ENCODE measurements around the gene ABCC4.
A peak's percentile ranks its signal among the peaks of the same experiment; 100 is the strongest.
"Not testable (repeated sequence)": the region's sequence is repeated elsewhere in the genome, so short reads cannot be mapped to it uniquely, and the experiment has no call there.

The ABCC4 gene

DNA sequence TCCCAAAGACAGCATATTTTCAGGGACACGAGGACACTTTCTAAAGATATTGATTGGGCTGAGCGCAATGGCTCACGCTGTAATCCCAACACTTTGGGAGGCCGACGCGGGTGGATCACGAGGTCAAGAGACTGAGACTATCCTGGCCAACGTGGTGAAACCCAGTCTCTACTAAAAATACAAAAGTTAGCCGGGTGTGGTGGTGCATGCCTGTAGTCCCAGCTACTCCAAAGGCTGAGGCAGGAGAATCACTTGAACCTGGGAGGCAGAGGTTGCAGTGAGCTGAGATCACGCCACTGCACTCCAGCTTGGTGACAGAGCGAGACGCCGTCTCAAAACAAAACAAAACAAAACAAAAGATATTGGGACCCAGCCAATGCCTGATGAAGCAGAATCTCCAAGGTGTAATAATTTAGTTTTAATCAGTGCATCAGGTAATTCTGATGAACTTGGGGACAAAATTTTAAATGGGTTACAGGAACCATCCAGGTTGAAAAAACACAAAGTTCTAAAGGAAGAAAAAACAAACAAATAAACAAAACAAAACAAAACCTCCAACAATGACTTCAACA lies 100.8 kb downstream of the ABCC4 start:
- not testable (repeated sequence) for DNase-seq (ENCODE audit: low read depth, low spot score)

DNA sequence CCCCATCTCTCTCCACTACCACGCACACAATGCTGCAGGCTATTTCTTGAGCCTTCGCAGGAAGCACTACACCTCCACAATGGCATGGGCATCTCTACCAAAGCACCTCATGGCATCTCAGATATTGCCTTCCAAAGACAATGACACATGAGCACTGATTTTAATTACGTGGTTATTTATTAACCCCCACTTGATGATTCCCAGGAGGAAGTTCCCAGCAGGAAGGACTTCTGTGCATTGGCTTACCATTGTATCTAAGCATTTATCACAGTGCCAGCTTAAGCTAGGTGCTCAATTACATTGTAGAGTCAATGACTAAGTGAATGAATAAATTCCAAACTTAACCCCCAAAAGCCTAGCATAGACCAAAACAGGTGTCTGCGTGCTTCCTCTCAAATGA lies 101.4 kb downstream of the ABCC4 start:
- DNase-seq (ENCODE audit: low read depth, low spot score): no peak

DNA sequence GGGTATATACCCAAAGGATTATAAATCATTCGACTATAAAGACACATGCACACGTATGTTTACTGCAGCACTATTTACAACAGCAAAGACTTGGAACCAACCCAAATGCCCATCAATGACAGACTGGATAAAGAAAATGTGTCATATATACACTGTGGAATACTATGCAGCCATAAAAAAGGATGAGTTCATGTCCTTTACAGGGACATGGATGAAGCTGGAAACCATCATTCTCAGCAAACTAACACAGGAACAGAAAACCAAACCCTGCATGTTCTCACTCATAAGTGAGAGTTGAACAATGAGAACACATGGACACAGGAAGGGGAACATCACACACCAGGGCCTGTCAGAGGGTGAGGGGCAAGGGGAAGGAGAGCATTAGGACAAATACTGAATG lies 102.6 kb downstream of the ABCC4 start:
- not testable (repeated sequence) for DNase-seq (ENCODE audit: low read depth, low spot score)

DNA sequence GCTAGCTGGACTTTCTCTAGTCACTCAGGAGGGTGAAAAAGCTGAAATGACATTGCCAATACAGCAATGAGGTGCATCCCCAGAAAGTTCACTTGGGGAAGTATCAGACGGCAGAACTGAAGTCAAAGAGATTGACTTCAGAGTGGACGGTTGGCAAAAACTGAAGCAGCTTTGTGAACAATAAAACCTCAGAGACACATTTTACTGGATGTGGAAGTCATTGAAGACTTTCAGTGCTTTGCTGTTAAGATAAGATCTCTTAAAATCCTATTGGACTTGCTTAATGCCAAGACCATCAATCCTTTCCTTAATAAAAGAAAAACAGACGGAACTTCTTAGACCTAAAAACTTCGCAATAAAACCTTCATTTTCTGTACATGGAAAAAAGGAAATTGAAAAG lies 103.7 kb downstream of the ABCC4 start:
- DNase-seq (ENCODE audit: low read depth, low spot score): no peak

DNA sequence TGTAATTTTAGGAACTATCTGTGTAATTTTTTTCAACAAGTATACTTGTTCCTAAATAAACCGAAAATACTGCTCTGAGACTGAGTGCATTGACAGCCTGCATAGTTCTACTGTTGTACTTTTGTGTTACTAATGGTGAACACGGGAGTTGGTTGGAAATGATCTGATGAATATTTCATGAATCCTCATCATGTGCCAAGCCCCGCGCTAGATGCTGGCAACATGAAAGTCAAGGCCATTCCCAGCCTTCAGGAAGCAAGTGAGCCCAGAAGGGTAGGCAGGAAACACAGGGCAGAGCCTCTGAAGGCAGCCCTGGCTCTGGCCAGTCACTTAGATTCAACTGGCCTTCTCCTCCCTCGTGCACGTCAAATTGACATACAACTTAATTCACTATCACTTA lies 106.1 kb downstream of the ABCC4 start:
- no peak for DNase-seq (ENCODE audit: low read depth, low spot score)

DNA sequence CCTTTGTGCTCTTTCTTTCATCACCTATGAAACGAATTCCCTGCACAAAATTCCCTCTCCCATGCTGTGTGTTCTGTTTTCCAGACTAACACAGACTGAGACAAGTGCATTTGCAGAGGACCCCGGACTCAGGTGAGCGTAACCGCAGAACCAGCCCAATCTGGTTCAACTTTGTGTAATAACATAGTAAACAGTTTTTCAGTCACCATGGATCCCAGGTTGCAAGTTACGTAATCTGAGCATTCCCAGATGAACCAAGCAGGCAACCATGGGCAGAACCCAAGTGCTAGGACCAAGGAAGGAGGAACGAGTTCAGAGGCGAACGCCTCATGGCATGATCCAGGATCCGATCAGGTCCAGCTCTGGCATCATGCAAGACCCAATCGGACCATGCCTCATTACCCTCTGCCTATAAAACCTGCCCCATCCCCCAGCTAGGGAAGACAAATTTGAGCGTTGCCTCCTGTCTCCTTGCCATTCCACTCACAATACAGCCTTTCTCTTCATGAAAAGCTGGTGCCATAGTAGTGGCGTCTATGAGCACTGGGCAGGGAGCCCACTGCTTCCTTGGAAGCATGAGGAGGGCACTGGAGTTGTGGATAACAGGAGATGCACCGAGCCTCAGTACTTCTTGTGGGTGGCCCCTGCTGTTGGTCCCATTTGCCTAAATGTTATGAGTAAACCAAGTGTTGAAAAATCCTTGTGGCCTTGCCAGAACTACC lies 107.6 kb downstream of the ABCC4 start:
- no peak for DNase-seq (ENCODE audit: low read depth, low spot score)

DNA sequence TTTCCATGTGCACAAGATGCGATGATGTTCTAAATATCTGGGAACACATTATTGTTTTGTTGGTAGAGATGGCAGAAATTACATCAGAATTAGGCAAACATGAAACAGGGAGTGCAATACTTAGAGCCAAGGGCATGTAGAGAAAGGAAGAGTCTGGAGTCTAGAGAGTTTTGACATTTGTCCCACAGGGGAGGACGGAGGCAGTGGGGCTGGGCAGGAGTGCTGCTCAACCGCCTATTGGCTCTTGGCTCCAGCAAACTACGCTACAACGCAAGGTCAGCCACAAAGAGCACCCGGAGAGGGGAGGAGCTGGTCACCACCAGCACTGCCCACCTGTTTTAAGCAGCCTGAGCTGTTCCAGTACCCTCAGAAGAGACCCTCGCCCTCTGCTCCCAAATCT lies 108.3 kb downstream of the ABCC4 start:
- DNase-seq (ENCODE audit: low read depth, low spot score): no peak

DNA sequence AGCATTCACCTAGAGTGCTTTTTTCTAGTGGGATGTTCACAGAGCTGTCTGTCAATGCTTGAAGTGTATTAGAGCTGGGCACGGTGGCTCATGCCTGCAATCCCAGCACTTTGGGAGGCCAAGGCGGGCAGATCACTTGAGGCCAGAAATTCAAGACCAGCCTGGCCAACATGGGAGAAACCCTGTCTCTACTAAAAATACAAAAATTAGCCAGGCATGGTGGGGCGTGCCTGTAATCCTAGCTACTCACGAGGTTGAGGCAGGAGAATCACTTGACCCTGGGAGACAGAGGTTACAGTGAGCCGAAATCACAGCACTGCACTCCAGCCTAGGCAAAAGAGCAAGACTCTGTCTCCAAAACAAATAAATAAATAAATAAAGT lies 108.7 kb downstream of the ABCC4 start:
- DNase-seq (ENCODE audit: low read depth, low spot score): not testable (repeated sequence)

DNA sequence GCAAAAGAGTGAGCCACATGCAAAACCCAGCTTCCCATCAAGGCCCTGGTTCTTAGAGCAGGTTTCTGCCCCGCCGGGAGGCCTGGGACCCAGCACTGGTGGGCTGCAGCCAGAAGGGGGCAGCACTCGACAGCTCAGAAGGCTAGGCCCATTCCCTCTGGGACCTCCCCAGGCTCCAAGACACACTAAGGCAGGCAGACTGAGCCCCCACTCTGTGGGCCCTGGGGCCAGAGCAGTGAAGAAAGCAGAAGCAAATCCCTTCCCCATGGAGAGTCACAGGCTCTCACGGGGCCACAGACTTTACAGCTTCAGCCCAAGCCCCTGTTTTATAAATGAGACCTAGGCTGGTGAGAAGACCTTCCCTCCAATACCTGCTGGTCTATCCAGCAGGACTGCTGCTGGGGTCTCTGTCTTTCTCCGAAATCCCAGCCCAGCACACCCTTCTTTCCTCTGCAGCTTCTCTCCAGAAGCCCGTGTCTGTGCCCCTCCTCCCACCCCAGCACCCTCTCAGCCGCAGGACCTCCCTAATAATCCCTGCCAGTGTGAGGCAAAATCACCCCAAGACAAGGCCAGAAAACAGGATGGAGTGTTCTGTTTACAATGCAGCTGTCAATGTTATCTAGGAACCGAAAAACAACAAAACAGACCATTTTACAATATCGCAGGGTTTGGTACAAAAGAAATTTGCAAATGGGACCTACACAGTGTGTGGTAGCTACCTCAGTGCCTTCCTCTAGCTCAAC lies 109.3 kb downstream of the ABCC4 start:
- DNase-seq (ENCODE audit: low read depth, low spot score): peak; percentile 50

DNA sequence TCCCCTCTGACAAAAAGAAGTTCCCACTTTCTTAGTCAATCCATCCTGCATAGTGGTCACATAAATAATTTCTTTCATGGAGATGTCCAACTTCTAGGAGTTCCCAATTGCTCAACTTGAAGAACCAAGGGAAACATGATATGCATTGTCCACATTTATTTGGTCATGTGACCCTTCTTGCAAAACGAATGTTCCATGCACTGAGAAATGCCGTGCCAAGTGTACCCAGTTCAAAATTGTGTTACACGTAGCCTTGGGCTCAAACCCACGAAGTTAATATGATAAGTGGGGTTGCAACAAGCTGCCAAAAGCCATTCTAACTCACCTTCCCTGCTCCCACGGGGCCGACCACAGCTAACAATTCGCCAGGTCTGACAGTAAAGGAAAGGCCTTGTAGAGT lies 113.1 kb downstream of the ABCC4 start:
- no peak for DNase-seq (ENCODE audit: low read depth, low spot score)

DNA sequence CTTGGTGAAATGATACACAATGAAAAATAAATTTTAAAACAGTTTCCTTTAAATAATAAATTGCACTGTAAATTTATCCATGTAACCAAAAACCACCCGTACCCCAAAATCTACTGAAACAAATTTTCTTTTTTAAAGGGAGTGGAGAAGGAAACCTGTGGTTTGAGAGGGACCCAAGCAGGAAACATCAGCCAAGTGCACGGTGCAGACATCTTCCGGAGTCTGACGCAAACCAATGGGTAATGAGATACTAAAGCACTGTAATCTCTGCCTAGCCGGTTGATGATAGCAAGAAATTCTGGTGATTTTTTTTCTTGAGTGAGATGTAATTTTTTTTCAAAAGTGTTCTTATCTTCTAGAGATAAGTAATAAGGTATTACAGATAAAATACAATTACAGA lies 115.4 kb downstream of the ABCC4 start:
- DNase-seq (ENCODE audit: low read depth, low spot score): no peak

DNA sequence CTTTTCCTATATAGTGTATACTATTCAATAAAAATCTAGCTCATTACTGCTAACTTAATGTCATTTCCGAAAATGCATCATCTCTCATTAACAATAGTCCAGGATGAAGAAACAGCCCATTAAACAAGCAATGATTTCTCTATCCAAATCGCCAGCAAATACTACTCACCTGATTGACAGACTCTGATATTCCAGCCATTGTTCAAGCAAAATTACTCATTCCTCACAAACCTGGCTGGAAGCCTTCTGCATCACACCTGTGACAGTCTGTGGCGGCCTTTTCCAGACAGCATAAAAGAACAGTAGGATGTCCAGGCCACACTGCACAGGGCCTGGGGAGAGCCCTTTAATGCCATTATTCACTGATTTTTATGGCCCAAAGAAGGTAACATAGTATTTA lies 115.9 kb downstream of the ABCC4 start:
- no peak for DNase-seq (ENCODE audit: low read depth, low spot score)

DNA sequence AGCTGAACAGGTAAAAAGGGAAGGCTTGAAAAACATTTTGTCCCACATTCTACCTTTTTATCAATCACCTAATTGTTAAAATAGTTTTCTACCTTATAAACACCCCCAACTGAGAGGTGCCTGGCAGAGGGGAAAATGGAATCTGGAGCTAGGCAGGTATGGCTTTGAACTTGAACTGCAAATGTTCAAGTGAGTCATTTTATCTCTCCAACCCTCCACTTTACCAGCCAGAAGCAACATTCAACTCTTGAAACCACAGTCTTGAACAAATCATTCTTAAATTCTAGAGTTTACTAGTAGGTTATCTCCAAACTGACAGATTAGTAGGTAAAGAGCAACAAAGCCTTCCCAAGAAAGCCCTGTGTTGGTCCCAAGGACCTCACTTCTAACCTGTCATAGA lies 116.9 kb downstream of the ABCC4 start:
- DNase-seq (ENCODE audit: low read depth, low spot score): no peak

DNA sequence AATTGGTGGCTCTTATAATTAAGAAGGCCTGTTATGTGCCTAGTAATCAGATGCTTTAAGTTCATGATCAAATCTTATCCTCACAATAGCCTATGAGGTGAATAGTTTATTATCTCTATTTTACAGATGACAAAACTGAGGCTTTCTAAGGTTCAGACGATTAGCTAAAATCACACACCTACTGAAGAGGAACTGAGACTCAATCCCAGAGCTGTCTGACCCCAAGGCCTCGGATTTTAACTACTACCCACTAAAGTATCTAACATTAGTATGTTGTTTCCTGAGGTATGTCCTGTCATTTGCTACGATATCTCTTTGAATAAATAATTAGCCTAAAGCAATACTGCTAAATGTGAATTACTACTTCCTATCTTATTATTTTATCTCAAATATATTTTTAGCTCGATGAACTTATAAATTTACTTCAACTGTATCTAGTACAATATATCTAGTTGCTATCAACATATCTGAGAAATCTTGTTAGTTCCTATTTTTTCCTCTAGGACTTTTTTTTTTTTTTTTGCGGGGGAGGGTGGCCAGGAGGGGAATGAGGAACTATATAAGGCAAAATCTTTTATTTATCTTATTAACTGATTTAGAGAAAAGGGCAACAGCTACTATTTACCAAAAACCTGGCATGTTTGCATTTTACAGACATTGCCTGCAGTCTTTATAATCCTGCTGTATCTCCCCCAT lies 118.5 kb downstream of the ABCC4 start:
- DNase-seq (ENCODE audit: low read depth, low spot score): no peak

DNA sequence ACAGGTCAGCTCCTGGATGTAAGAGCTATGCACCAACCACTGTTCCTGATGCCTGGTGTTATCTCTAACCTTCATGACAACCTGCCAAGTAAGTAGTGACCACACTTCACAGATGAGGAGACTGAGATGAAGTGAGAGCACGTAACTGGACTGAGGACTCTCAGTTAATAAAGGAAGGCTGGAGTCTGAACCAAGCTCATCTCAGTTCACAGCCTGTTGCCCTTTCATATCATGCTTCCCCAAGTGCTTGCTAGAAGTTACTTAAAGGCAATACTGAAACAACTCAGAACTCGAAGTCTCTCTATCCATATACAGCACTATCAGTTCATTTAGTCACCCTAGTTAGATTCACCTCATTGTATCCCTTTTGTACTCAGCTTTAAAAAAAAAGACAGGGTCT lies 119.7 kb downstream of the ABCC4 start:
- no peak for DNase-seq (ENCODE audit: low read depth, low spot score)

DNA sequence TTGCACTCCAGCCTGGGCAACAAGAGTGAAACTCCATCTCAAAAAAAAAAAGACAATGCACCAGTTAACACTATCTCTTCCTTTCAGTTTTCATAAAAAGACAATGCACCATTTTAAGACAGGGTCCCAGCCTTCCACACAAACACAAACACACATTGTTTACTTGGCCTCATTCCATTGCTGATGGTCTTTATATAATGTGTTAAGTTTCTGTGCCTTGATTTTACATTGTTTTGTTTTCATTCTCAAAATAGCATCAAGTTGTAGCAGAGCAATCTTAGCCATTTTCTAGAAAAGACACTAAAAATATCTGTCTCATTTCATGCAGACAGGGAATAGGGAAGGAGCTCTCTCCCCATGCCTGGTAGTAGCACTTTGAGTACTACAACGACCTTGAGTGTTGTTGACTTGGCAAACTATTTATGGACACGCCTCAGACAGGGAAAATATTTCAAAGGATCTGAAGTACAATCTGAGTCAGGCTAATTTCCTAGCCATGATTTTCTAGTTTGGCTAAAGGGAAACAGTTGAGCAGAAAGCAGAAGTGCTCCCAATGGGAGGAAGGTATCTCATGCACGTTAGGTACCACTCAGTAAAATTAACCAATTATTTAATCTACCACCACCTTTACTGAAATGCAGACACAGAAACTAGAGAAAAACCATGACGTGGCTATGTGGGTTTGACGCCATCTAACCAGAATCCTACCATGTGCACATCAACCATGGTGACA lies 120.6 kb downstream of the ABCC4 start:
- DNase-seq (ENCODE audit: low read depth, low spot score): no peak

DNA sequence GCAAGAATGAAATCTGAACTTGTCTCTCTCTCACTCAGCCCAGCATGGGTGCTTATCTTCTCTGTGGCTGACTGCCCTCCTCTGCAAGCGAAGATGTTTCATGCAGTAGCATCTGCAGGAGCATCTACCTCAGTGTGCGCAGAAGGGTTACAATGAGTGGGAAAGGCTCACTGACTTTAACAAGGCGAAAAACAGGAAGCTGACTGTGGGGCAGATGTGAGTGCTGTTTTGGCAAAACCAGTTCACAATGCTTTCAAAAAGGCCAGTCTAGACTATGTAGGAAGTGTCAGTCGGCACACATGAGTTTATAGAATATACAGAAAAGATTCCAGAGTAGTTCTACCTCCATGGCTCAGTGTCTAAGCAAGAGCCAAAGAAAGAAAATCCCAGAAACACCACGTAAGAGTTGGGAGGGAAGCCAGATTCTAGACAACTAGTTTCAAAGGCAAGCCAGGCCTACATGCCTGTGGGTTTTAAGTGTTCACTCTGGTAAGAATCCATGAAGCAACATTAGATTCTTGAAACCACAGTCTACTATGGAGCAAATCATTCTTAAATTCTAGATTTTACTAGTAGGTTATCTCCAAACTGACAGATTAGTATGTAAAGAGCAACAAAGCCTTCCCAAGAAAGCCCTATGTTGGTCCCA lies 124.5 kb downstream of the ABCC4 start:
- no peak for DNase-seq (ENCODE audit: low read depth, low spot score)

DNA sequence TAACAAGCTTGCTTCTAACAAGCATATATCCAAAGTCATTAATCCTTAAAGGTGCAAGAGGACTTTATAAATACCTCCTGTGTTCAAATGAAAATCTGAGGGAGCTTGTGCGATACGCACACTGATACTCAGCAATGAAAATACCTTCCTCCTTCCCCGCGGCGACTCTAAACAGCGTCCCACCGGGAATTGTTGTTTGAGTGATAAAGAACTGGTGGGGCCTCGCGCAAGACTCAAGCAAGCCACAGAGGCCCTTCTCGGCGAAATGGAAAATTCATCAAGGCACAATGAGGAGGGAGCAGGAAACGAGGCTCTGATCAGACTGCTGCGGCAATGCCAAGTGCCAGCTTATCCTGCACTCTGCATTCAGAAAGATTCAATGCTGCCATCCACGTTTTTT lies 126.7 kb downstream of the ABCC4 start:
- DNase-seq (ENCODE audit: low read depth, low spot score): no peak

DNA sequence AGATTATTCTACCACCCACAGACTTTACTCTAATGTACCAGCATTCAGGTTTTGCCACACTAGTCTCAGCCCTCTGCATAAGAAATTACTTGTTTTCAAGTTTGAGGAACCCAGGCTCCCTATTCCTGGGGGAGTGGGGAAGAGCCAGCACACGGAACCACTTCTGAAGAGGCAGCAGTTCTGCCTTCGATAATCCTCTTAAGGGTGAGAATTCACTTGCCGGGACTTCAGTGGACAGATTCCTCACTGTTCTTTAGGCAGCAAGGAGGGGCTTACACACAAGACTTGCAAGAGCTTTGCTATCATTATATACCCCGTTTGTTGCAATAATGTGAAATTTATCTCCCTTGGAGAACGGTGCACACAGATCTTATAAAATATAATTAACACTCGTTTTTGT lies 133.1 kb downstream of the ABCC4 start:
- no peak for DNase-seq (ENCODE audit: low read depth, low spot score)

DNA sequence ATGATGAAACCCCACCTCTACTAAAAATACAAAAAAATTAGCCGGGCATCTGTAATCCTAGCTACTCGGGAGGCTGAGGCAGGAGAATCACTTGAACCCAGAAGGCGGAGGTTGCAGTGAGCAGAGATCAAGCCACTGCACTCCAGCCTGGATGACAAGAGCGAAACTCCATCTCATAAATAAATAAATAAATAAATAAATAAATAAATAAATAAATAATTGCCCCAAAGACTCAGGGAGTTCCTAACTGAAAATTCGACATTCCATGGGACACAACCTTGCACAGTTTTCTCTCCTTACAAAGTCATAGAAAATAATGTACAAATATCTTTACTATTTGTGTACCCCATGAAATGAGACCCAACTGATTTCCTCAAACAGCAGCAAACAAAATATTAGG lies 134.2 kb downstream of the ABCC4 start:
- not testable (repeated sequence) for DNase-seq (ENCODE audit: low read depth, low spot score)

DNA sequence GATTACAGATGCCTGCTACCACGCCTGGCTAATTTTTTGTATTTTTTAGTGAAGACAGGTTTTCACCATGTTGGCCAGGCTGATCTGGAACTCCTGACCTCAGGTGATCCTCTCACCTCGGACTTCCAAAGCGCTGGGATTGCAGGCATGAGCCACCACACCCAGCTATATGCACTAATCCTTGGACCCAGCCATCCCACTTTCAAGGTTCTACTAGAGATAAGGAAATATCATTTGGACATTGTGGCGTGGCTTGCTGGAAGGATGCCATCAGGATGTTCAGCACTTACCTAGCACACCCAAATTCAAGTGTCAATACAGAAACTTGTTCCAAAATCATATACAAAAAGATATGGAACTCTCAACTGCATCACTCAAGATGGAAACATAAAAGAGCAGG lies 136.4 kb downstream of the ABCC4 start:
- no peak for DNase-seq (ENCODE audit: low read depth, low spot score)
